ENCODE data around the gene CAMK2G.

- TF ChIP-seq CTCF (IDR thresholded peaks at IDR 0.05) (no peak), POLR2A (IDR thresholded peaks at IDR 0.05) (no peak)
Observed at GRCh38 chr10:73847031-73847430, 27.3 kb downstream of the CAMK2G start.

All from right lobe of liver (tissue), 4 donors.